HUES64 (cell line): ENCODE data around the gene DDX28.
A peak's percentile ranks its signal among the peaks of the same experiment; 100 is the strongest.
"Not testable (repeated sequence)": the region's sequence is repeated elsewhere in the genome, so short reads cannot be mapped to it uniquely, and the experiment has no call there.

Experiments used
- H3K27ac ChIP-seq: 2 replicates; pipeline ENCODE4 v1.7.0; 2013; ENCODE audit warnings: low read depth, low read length, inconsistent platforms
- H3K27me3 ChIP-seq: 2 replicates; pipeline ENCODE4 v1.6.1; 2013; ENCODE audit warnings: mild to moderate bottlenecking, low read length; ENCODE audit not compliant: insufficient read depth
- H3K36me3 ChIP-seq: 2 replicates; pipeline ENCODE4 v1.6.1; 2013; ENCODE audit warnings: mild to moderate bottlenecking, low read length; ENCODE audit not compliant: insufficient read depth
- H3K4me1 ChIP-seq: 2 replicates; pipeline ENCODE4 v1.6.1; 2013; ENCODE audit warnings: mild to moderate bottlenecking, low read length, moderate library complexity; ENCODE audit not compliant: insufficient read depth
- H3K4me3 ChIP-seq: 2 replicates; pipeline ENCODE4 v1.5.1; 2013; ENCODE audit warnings: mild to moderate bottlenecking, low read length, moderate library complexity
- H3K9ac ChIP-seq: 2 replicates; pipeline ENCODE4 v1.6.1; 2013; ENCODE audit warnings: mild to moderate bottlenecking, low read depth, low read length
- H3K9me3 ChIP-seq: 2 replicates; pipeline ENCODE4 v1.6.1; 2013; ENCODE audit warnings: low read depth, low read length; ENCODE audit not compliant: insufficient read depth
- WGBS: fragments of 150-250, 120-280 bp; methylation state at CpG from one replicate; pipeline ENCODE4 v1.1.7; 2013; ENCODE audit warnings: missing lambda C conversion rate; 5-methylcytosine and 5-hydroxymethylcytosine counted together

The DDX28 gene

DNA sequence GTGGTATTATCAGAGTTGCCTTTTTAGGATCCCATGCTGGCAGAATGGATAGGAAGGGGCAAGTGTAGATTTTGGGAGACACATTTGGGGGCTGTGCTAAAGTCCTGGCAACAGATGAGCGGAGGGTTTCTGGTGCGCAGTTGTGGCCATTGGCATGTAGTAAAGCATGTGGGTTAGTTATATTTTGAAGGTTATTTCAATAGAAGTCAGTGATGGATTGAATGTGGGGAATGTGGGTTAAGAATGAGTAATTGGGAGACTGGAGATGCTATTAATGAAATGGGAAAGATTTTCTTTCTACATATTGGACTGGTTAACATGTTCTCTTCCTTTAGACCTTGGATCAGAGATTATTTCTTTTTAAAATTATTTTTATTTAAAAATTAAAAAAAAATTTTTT is 10.1 kb upstream of the DDX28 start:
- Histone ChIP-seq H3K27ac (no peak overlapping the region), H3K4me1 (no peaks in the 10 kb centered on the region), H3K36me3 (peaks cover 18% of the 10 kb centered on the region), H3K27me3 (no peaks in the 10 kb centered on the region), H3K9ac (no peak overlapping the region), H3K9me3 (no peaks in the 10 kb centered on the region), H3K4me3 (no peak overlapping the region)
- WGBS: 93% methylated on average over 2 of the region's 2 CpGs

DNA sequence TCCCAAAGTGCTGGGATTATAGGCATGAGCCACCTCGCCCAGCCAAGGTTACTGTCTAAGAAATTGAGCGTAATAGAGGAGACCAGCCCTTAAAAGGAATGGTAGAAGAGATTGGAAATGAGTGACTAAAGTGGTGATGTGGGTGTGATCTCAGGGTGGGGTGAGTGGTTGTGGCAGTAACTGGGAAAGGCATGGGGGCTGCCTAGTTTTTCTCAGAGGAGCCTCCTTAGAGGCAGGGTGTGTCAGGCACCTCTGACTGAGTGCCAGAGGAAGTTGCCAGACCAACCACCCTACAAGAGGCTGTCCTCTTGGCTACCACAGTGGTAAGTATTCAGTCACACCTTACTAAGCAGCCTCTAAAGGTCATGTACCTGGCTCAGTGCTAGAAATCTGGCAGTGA is 8.9 kb upstream of the DDX28 start:
- H3K9ac ChIP-seq: no peak overlapping the region
- H3K27me3 ChIP-seq: no peaks in the 10 kb centered on the region
- H3K27ac ChIP-seq: no peak overlapping the region
- H3K4me1 ChIP-seq: no peaks in the 10 kb centered on the region
- WGBS: 97% methylated on average over 2 of the region's 2 CpGs
- H3K9me3 ChIP-seq: no peaks in the 10 kb centered on the region
- H3K4me3 ChIP-seq: no peak overlapping the region
- H3K36me3 ChIP-seq: peaks cover 18% of the 10 kb centered on the region

GRCh38 chr16:68030108-68030507 is 7.1 kb upstream of the DDX28 start:
- H3K9ac ChIP-seq, H3K9me3 ChIP-seq, H3K27me3 ChIP-seq, H3K4me3 ChIP-seq, H3K4me1 ChIP-seq, H3K27ac ChIP-seq: not testable (repeated sequence)
- 94% methylated on average over 6 of the region's 6 CpGs for WGBS
- H3K36me3 ChIP-seq: peaks cover 32% of the 10 kb centered on the region

- 96% methylated on average over 3 of the region's 3 CpGs for WGBS
- Histone ChIP-seq H3K27ac (no peak overlapping the region), H3K27me3 (no peaks in the 10 kb centered on the region), H3K36me3 (peaks cover 32% of the 10 kb centered on the region), H3K4me1 (no peaks in the 10 kb centered on the region), H3K9me3 (no peaks in the 10 kb centered on the region), H3K4me3 (no peak overlapping the region), H3K9ac (no peak overlapping the region)
Measured at GRCh38 chr16:68028996-68029395, 6.0 kb upstream of the DDX28 start.

DNA sequence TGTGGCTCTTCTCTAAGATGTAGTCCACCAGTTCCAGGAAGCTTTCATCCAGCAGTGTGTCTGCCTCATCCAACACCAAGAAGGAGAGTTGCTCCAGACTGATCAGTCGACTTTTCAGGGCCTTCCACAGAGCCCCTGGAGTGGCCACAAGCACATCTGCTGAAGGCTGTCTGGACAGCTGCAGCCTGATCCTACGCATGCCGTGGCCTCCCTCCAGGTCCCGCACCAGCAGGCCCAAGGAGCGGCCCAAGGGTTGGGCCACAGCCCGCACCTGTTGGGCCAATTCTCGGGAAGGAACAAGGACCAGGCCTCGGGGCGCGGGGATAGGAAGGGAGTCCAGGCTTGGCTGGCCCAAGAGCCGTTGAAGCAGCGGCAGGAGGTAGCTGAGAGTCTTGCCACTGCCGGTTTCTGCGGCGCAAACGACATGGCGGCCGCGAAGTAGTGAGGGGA is 729 bp downstream of the DDX28 start:
- 17% methylated on average over 19 of the region's 19 CpGs for WGBS
- peaks cover 5% of the 10 kb centered on the region; the same call in 1 of the 2 replicates for H3K4me1 ChIP-seq
- peak overlapping the region; percentile 78 for H3K4me3 ChIP-seq
- H3K27ac ChIP-seq: peak overlapping the region; percentile 95
- H3K9ac ChIP-seq: peak overlapping the region; percentile 97
- H3K36me3 ChIP-seq: peaks cover 27% of the 10 kb centered on the region
- no peaks in the 10 kb centered on the region for H3K27me3 ChIP-seq
- no peaks in the 10 kb centered on the region for H3K9me3 ChIP-seq

DNA sequence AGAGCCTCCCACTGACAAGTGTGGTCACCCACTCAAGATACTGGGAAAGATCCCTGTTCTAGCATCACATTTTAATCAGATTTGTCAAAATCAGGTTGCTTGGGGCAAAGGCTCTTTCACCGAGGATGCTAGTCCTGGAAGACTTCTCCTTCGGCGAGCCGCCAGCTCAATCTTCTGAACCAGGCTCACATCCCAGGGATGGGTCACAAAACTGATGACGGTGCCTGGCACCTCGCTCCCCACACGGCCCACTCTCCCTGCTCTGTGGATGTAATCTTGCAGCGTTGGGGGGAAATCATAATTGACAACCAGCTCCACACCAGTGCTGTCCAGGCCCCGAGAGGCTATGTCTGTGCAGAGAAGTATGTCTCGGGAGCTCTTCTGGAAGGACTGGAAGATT is 1.5 kb downstream of the DDX28 start:
- Histone ChIP-seq H3K4me3 (peak overlapping the region; percentile 78), H3K4me1 (peaks cover 5% of the 10 kb centered on the region; the same call in 1 of the 2 replicates), H3K9ac (no peak overlapping the region), H3K36me3 (peaks cover 24% of the 10 kb centered on the region), H3K27me3 (no peaks in the 10 kb centered on the region), H3K9me3 (no peaks in the 10 kb centered on the region), H3K27ac (no peak overlapping the region)
- 92% methylated on average over 10 of the region's 10 CpGs for WGBS

GRCh38 chr16:68019167-68019680 is 3.8 kb downstream of the DDX28 start:
- 85% methylated on average over 8 of the region's 8 CpGs for WGBS

DNA sequence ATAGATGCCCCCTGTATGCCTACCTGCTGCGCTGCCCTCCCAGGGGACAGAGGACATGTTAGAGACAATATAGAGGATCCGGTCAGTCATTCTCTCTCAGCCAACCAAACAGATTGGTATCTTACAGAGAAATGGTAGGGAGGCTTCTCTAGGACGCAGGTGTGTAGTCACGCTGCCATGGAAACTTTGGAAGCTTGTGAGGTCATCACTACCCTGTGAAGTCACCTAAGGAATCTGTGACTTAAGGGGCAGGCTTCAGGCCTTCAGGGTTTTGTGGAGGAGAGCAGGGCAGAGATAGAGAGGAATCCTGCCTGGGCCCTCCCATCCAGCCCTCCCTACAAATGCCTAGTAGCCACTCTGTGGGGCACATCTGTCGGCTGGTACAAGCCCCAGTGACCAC is 7.4 kb downstream of the DDX28 start, which contains the start of gene DPEP2NB:
Gene DPEP2NB (minus strand): TSS at position 231 of the 400 bp plus-strand sequence. CDS start 141 bp downstream, at position 90.
- Histone ChIP-seq H3K4me3 (no peak within 1 kb of the TSS), H3K9ac (no peak within 1 kb of the TSS), H3K36me3 (no peaks in the 10 kb centered on the region), H3K4me1 (no peaks in the 10 kb centered on the region), H3K27ac (no peak within 1 kb of the TSS), H3K9me3 (no peaks in the 10 kb centered on the region), H3K27me3 (no peaks in the 10 kb centered on the region)
- 88% methylated on average over 5 of the region's 5 CpGs for WGBS

More at GRCh38 chr16:68019167-68019680, 3.8 kb downstream of the DDX28 start:
- Histone ChIP-seq H3K9ac (no peak overlapping the region), H3K4me1 (peaks cover 5% of the 10 kb centered on the region; the same call in 1 of the 2 replicates), H3K27me3 (no peaks in the 10 kb centered on the region), H3K36me3 (peaks cover 12% of the 10 kb centered on the region), H3K27ac (no peak overlapping the region), H3K9me3 (no peaks in the 10 kb centered on the region), H3K4me3 (no peak overlapping the region)

GRCh38 chr16:68013440-68013839 is 9.6 kb downstream of the DDX28 start:
- no peak overlapping the region for H3K4me3 ChIP-seq
- no peak overlapping the region for H3K9ac ChIP-seq
- no peaks in the 10 kb centered on the region for H3K27me3 ChIP-seq
- 89% methylated on average over 1 of the region's 1 CpG for whole genome bisulfite sequencing
- H3K9me3 ChIP-seq: no peaks in the 10 kb centered on the region
- no peaks in the 10 kb centered on the region for H3K36me3 ChIP-seq
- H3K4me1 ChIP-seq: peaks cover 5% of the 10 kb centered on the region; the same call in 1 of the 2 replicates
- H3K27ac ChIP-seq: no peak overlapping the region

- 92% methylated on average over 3 of the region's 4 CpGs for WGBS
- not testable (repeated sequence) for H3K27ac ChIP-seq, H3K9ac ChIP-seq, H3K27me3 ChIP-seq, H3K36me3 ChIP-seq, H3K4me1 ChIP-seq, H3K4me3 ChIP-seq, H3K9me3 ChIP-seq
Measured at GRCh38 chr16:68009872-68010271, 13.2 kb downstream of the DDX28 start.

- no peak overlapping the region for H3K9ac ChIP-seq
- H3K27me3 ChIP-seq: no peaks in the 10 kb centered on the region
- H3K36me3 ChIP-seq: no peaks in the 10 kb centered on the region
- H3K9me3 ChIP-seq: no peaks in the 10 kb centered on the region
- H3K27ac ChIP-seq: no peak overlapping the region
- WGBS: 67% methylated on average over 9 of the region's 9 CpGs
- H3K4me3 ChIP-seq: no peak overlapping the region
- peaks cover 5% of the 10 kb centered on the region; the same call in 1 of the 2 replicates for H3K4me1 ChIP-seq
Measured at GRCh38 chr16:68009157-68009735, 13.8 kb downstream of the DDX28 start.
